Memory B cell (primary cell): ENCODE measurements around the gene DDX11.
"Not testable (repeated sequence)": the region's sequence is repeated elsewhere in the genome, so short reads cannot be mapped to it uniquely, and the experiment has no call there.

Source experiments
- ATAC-seq: fragments of 150-1000 bp; cut with Tn5 transposase; 2 replicates; pipeline ENCODE4 v1.10.0; 2021; ENCODE audit warnings: low read depth, mild to moderate bottlenecking, moderate library complexity
- DNase-seq, 2 donors: peaks; one replicate each; pipeline ENCODE4 v3.0.0; 2022; ENCODE audit warnings: low spot score in 2 of 2
- H3K27ac Mint-ChIP-seq: one replicate; pipeline ENCODE4 v1.8.0; 2022; ENCODE audit warnings: mild to moderate bottlenecking, moderate library complexity, mixed read lengths
- H3K27me3 Mint-ChIP-seq: one replicate; pipeline ENCODE4 v1.8.0; 2022; ENCODE audit warnings: mixed read lengths
- H3K36me3 Mint-ChIP-seq: one replicate; pipeline ENCODE4 v1.8.0; 2022; ENCODE audit warnings: mild to moderate bottlenecking, mixed read lengths
- H3K4me1 Mint-ChIP-seq: one replicate; pipeline ENCODE4 v1.8.0; 2022; ENCODE audit warnings: mixed read lengths
- H3K4me3 Mint-ChIP-seq: one replicate; pipeline ENCODE4 v1.8.0; 2022; ENCODE audit warnings: mild to moderate bottlenecking, moderate library complexity, mixed read lengths
- H3K9me3 Mint-ChIP-seq: one replicate; pipeline ENCODE4 v1.8.0; 2022; ENCODE audit warnings: mixed read lengths

DDX11 gene

DNA sequence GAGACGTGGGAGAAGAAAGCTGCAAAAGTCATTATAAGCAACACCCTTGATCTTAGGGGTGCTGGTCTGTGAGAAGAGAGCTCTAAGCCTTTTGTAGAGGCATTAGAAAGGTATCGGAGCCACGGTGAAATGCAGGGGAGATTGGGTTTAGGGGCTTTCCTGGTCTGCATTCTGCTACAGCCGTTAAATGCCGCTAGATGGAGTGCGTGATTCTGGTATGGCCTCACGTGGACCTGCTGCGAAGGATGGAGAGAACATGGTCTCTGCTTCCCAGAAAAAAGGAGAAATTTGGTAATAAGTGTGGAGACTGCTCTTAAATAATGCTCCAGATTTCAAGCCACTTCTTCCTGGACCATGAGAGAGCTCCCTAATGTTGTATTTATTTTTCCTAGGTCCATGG is 4.3 kb downstream of the DDX11 start:
- not testable (repeated sequence) for H3K9me3 Mint-ChIP-seq, H3K27ac Mint-ChIP-seq, H3K27me3 Mint-ChIP-seq, ATAC-seq, H3K36me3 Mint-ChIP-seq, H3K4me3 Mint-ChIP-seq, DNase-seq
- peaks cover 21% of the 10 kb centered on the region for H3K4me1 Mint-ChIP-seq

DNA sequence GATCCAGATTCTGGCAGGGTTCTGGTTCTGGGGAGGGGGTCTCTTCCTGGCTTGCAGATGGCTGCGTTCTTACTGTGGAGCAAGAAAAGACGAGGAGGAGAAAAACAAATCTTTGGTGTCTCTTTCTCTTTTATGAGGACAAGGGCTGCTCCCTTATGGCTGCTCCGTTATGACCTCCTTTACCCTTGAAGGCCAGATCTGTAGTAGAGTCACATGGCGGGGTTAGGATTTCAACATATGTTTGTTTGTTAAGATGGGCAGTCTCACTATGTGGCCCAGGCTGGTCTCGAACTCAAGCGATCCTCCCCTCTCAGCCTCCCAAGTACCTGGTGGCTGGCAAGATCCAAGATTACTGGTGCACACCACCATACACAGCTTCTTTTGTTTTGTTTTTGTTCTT is 5.8 kb downstream of the DDX11 start:
- Mint-ChIP-seq H3K4me1 (peaks cover 15% of the 10 kb centered on the region), H3K36me3 (peaks cover 11% of the 10 kb centered on the region)
- H3K4me3 Mint-ChIP-seq, DNase-seq, H3K9me3 Mint-ChIP-seq, ATAC-seq, H3K27me3 Mint-ChIP-seq, H3K27ac Mint-ChIP-seq: not testable (repeated sequence)

GRCh38 chr12:31080221-31080620 is 6.6 kb downstream of the DDX11 start:
- H3K9me3 Mint-ChIP-seq, H3K27ac Mint-ChIP-seq, H3K4me3 Mint-ChIP-seq, ATAC-seq, H3K27me3 Mint-ChIP-seq, DNase-seq: not testable (repeated sequence)
- H3K4me1 Mint-ChIP-seq: peaks cover 11% of the 10 kb centered on the region
- H3K36me3 Mint-ChIP-seq: peaks cover 14% of the 10 kb centered on the region

- not testable (repeated sequence) for H3K4me3 Mint-ChIP-seq, ATAC-seq, DNase-seq, H3K27me3 Mint-ChIP-seq, H3K4me1 Mint-ChIP-seq, H3K9me3 Mint-ChIP-seq, H3K27ac Mint-ChIP-seq
- peaks cover 16% of the 10 kb centered on the region for H3K36me3 Mint-ChIP-seq
These were observed 7.6 kb downstream of the DDX11 start for GRCh38 chr12:31081274-31081673.

- not testable (repeated sequence) for H3K27ac Mint-ChIP-seq
These were observed 10.6 kb downstream of the DDX11 start for GRCh38 chr12:31084241-31084640.

DNA sequence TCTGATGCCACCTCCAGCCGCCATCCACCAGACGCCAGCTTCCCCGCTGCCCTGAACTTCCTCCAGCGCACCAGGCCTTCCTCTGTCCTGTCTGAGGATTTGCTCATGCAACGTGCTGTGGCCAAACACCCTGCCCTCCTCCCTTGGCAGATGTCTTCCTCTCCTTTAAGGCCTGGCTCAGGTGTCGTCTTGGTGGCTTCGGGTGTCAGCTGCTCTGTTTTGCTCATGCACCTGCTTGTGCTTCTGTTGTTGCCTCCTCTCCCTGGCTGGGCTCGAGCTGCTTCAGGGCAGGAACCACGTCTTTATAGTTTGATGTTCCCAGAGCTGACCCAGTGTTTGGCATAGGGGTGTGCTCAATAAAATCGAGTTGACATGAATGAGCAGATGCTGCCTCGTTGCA is 12.4 kb downstream of the DDX11 start:
- not testable (repeated sequence) for H3K4me1 Mint-ChIP-seq, ATAC-seq, H3K27ac Mint-ChIP-seq, H3K27me3 Mint-ChIP-seq, DNase-seq, H3K9me3 Mint-ChIP-seq, H3K4me3 Mint-ChIP-seq
- H3K36me3 Mint-ChIP-seq: peaks cover 19% of the 10 kb centered on the region

More at GRCh38 chr12:31084241-31084640, 10.6 kb downstream of the DDX11 start:
- ATAC-seq, H3K27me3 Mint-ChIP-seq, DNase-seq, H3K4me3 Mint-ChIP-seq, H3K9me3 Mint-ChIP-seq, H3K4me1 Mint-ChIP-seq: not testable (repeated sequence)
- peaks cover 23% of the 10 kb centered on the region for H3K36me3 Mint-ChIP-seq

- not testable (repeated sequence) for H3K27me3 Mint-ChIP-seq, H3K4me3 Mint-ChIP-seq, ATAC-seq, H3K9me3 Mint-ChIP-seq, DNase-seq, H3K27ac Mint-ChIP-seq, H3K4me1 Mint-ChIP-seq
- peaks cover 17% of the 10 kb centered on the region for H3K36me3 Mint-ChIP-seq
These were observed 13.8 kb downstream of the DDX11 start for GRCh38 chr12:31087486-31087885.

DNA sequence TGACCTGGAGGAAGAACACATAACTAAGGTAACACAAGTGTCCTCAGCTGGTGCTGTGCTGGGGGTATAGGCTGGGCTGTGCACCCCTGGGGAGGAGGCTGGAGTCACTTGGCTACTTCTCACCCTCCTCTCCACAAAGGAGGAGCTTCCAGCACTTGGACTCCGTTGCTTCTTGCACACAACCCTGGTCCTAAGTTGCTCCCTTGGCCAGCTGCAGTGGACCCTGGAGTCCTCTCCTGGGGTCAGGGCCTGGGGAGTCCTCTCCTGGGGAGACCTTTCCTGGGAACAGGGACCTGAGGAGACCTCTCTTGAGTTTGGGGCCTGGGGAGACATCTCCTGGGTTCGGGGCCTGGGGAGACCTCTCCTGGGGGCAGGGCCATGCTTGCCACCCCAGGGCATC is 14.3 kb downstream of the DDX11 start:
- not testable (repeated sequence) for H3K27ac Mint-ChIP-seq, H3K9me3 Mint-ChIP-seq, H3K27me3 Mint-ChIP-seq, H3K4me1 Mint-ChIP-seq, ATAC-seq, DNase-seq, H3K4me3 Mint-ChIP-seq
- H3K36me3 Mint-ChIP-seq: peaks cover 17% of the 10 kb centered on the region

GRCh38 chr12:31089072-31089471 is 15.4 kb downstream of the DDX11 start:
- DNase-seq (no peak), ATAC-seq (no peak)
- no peaks in the 10 kb centered on the region for H3K9me3 Mint-ChIP-seq
- H3K27ac Mint-ChIP-seq: no peak overlapping the region
- H3K36me3 Mint-ChIP-seq: peaks cover 15% of the 10 kb centered on the region
- H3K27me3 Mint-ChIP-seq: no peaks in the 10 kb centered on the region
- H3K4me1 Mint-ChIP-seq: no peaks in the 10 kb centered on the region
- H3K4me3 Mint-ChIP-seq: no peak overlapping the region

DNA sequence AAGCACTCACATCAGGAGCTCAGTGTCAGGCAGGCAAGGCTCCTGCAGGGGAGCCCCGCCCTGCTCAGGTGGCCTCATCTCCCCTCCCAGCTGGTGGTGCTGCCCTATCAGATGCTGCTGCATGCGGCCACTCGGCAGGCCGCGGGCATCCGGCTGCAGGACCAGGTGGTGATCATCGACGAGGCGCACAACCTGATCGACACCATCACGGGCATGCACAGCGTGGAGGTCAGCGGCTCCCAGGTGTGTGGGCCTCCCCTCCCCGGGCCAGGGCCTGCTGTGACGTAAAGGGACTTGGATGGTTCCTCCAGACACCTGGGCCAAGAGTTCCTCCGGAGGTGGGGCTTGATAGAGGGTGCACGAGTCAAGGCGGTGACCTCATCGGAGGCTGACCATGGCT is 18.0 kb downstream of the DDX11 start:
- ATAC-seq, DNase-seq, H3K27me3 Mint-ChIP-seq, H3K4me3 Mint-ChIP-seq, H3K9me3 Mint-ChIP-seq, H3K27ac Mint-ChIP-seq, H3K4me1 Mint-ChIP-seq: not testable (repeated sequence)
- peaks cover 19% of the 10 kb centered on the region for H3K36me3 Mint-ChIP-seq

GRCh38 chr12:31092718-31093117 is 19.1 kb downstream of the DDX11 start:
- H3K9me3 Mint-ChIP-seq, H3K4me3 Mint-ChIP-seq, H3K27ac Mint-ChIP-seq, H3K27me3 Mint-ChIP-seq, H3K4me1 Mint-ChIP-seq, DNase-seq, ATAC-seq: not testable (repeated sequence)
- peaks cover 18% of the 10 kb centered on the region for H3K36me3 Mint-ChIP-seq

DNA sequence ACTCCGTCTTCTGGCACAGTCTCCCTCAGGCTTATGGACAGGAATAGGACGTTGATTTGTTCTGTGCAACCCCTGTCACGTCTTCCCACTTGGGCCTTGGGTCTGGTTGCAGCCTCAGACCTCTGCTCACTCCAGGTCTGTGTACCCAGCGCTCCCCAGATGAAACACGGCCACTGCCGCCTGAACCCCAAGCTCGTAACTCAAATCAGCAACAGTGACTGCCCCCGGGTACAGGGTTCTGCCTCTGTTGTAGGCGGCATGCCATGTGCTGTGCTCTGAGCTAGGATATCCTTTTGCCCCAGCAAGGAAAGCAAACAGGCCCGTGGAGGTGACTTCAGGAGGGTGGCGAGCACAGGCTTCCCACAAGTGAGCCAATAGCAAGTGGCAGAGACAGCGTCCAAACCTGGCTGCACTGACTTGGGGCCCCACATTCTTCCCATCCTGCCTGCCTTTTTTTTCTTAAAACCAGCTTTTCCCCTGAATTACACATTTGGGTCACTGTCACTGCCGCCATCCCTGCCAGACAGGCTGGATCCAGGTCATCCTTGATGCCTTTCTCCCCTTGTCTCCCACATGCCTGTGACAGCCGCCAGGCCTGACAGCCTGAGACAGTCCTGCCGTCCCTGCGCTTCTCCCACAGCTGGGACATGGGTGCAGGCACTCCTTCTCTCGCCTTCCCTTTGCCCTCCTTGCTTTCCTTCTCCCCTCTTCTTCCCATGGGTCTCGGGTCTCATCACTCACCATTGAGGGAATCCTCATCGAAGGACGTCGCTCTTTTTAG is 21.6 kb downstream of the DDX11 start:
- DNase-seq, H3K4me1 Mint-ChIP-seq, H3K9me3 Mint-ChIP-seq, H3K27ac Mint-ChIP-seq, H3K27me3 Mint-ChIP-seq, H3K4me3 Mint-ChIP-seq, ATAC-seq: not testable (repeated sequence)
- peaks cover 17% of the 10 kb centered on the region for H3K36me3 Mint-ChIP-seq

GRCh38 chr12:31096251-31097065 is 22.8 kb downstream of the DDX11 start:
- not testable (repeated sequence) for ATAC-seq, H3K9me3 Mint-ChIP-seq, H3K27ac Mint-ChIP-seq, H3K27me3 Mint-ChIP-seq, DNase-seq, H3K4me3 Mint-ChIP-seq
- Mint-ChIP-seq H3K4me1 (peaks cover 11% of the 10 kb centered on the region), H3K36me3 (peaks cover 17% of the 10 kb centered on the region)

- H3K4me1 Mint-ChIP-seq: peaks cover 11% of the 10 kb centered on the region
- ATAC-seq, H3K27ac Mint-ChIP-seq, DNase-seq, H3K4me3 Mint-ChIP-seq, H3K9me3 Mint-ChIP-seq, H3K27me3 Mint-ChIP-seq: not testable (repeated sequence)
- H3K36me3 Mint-ChIP-seq: peaks cover 19% of the 10 kb centered on the region
These were observed 24.2 kb downstream of the DDX11 start for GRCh38 chr12:31097819-31098218.
